SK-N-SH (cell line): ENCODE results near the gene GGCT. TPM values are rescaled to one million over a fixed set of nuclear protein-coding genes. Genes with fewer than 3 reads are reported as not detected.

ENCODE experiments used
- CTCF ChIA-PET: fragments of 300-600, 350-600 bp; formaldehyde crosslinking; extraction: SDS; loops from one replicate; lab custom pipeline; 2021; lab: Yijun Ruan, JAX
- POLR2A ChIA-PET: fragments of 350-600 bp; sonication (Branson Sonifier 250); formaldehyde crosslinking; extraction: SDS; loops from one replicate; lab custom pipeline; 2020; ENCODE audit warnings: antibody characterized with exemption, inconsistent platforms; lab: Yijun Ruan, JAX
- DNase-seq: peaks from one replicate; pipeline ENCODE4 v3.0.0; 2012
- H2AFZ ChIP-seq: fragments of 200-600 bp; sonication (generic); 2 replicates; pipeline ENCODE4 v1.8.1; 2016; ENCODE audit warnings: antibody characterized with exemption, mild to moderate bottlenecking, low read depth
- H3F3A ChIP-seq: fragments of 200-600 bp; sonication (generic); replicated peaks from 2 replicates; pipeline ENCODE3; 2016; ENCODE audit warnings: antibody characterized with exemption, mild to moderate bottlenecking; ENCODE audit not compliant: insufficient read depth
- H3K27ac ChIP-seq, 2 experiments: fragments of 200-500 bp in 1 of 2; fragments of 200-600 bp in 1 of 2; sonication (Bioruptor generic) in 1 of 2; sonication (generic), shearing (Covaris generic) in 1 of 2; 2 replicates each; pipeline versions ENCODE4 v1.5.1 to v1.6.1; 2014 to 2016; ENCODE audit warnings: low read depth in 2 of 2, inconsistent platforms in 1 of 2, low read length in 1 of 2, mild to moderate bottlenecking in 1 of 2, mixed read lengths in 1 of 2
- H3K27me3 ChIP-seq: fragments of 200-600 bp; sonication (generic), shearing (Covaris generic); 2 replicates; pipeline ENCODE4 v1.6.1; 2016; ENCODE audit warnings: mixed run types; ENCODE audit not compliant: insufficient read depth
- H3K36me3 ChIP-seq, 2 experiments: fragments of 200-500 bp in 1 of 2; fragments of 200-600 bp in 1 of 2; sonication (Bioruptor generic) in 1 of 2; sonication (generic) in 1 of 2; replicated peaks in 1 of 2; 2 replicates each; pipeline versions ENCODE3 to v1.5.1; 2014 to 2016; ENCODE audit warnings: low read length in 1 of 2, mild to moderate bottlenecking in 1 of 2; ENCODE audit not compliant: insufficient read depth in 2 of 2, control insufficient read depth in 1 of 2
- H3K4me1 ChIP-seq, 2 experiments: fragments of 200-500 bp in 1 of 2; fragments of 200-600 bp in 1 of 2; sonication (Bioruptor generic) in 1 of 2; sonication (generic), shearing (Covaris generic) in 1 of 2; 2 replicates each; pipeline versions ENCODE4 v1.5.1 to v1.6.1; 2014 to 2016; ENCODE audit warnings: low read depth in 1 of 2, low read length in 1 of 2, mixed run types in 1 of 2; ENCODE audit not compliant: insufficient read depth in 2 of 2, control insufficient read depth in 1 of 2
- H3K4me2 ChIP-seq: fragments of 200-600 bp; sonication (generic), shearing (Covaris generic); 2 replicates; pipeline ENCODE4 v1.6.1; 2017; ENCODE audit warnings: mixed run types
- H3K4me3 ChIP-seq, 2 experiments: fragments of 200-500 bp in 1 of 2; fragments of 200-600 bp in 1 of 2; sonication (Bioruptor generic) in 1 of 2; sonication (generic), shearing (Covaris generic) in 1 of 2; 2 replicates each; pipeline versions ENCODE4 v1.5.1 to v1.8.1; 2014 to 2016; ENCODE audit warnings: low read depth in 2 of 2, inconsistent platforms in 1 of 2, low read length in 1 of 2, mild to moderate bottlenecking in 1 of 2, mixed read lengths in 1 of 2, moderate library complexity in 1 of 2
- H3K79me2 ChIP-seq: fragments of 200-600 bp; sonication (generic); 2 replicates; pipeline ENCODE4 v1.8.1; 2017; ENCODE audit warnings: mild to moderate bottlenecking; ENCODE audit not compliant: insufficient read depth
- H3K9ac ChIP-seq: fragments of 200-600 bp; sonication (generic); 2 replicates; pipeline ENCODE4 v1.6.1; 2017; ENCODE audit warnings: mixed run types
- H3K9me2 ChIP-seq: fragments of 200-600 bp; sonication (generic); 2 replicates; pipeline ENCODE4 v1.6.1; 2017; ENCODE audit warnings: mixed run types
- H3K9me3 ChIP-seq: fragments of 200-600 bp; sonication (generic); 2 replicates; pipeline ENCODE4 v1.6.1; 2017; ENCODE audit warnings: mixed run types, mild to moderate bottlenecking, moderate library complexity
- H4K20me1 ChIP-seq: fragments of 200-600 bp; sonication (generic); 2 replicates; pipeline ENCODE4 v1.6.1; 2017; ENCODE audit warnings: mild to moderate bottlenecking, mixed run types; ENCODE audit not compliant: insufficient read depth
- EP300 ChIP-seq, 2 experiments: IDR thresholded peaks; 2 replicates each; pipeline versions ENCODE4 v1.4.0 to v1.6.1; 2012; ENCODE audit warnings: borderline replicate concordance in 1 of 2, low read depth in 1 of 2, low read length in 1 of 2
- EZH2phosphoT487 ChIP-seq: fragments of 200-600 bp; sonication (generic); IDR thresholded peaks from 2 replicates; pipeline ENCODE4 v1.6.1; 2017; ENCODE audit warnings: low read depth, mixed run types, mild to moderate bottlenecking, antibody characterized with exemption, moderate library complexity, borderline replicate concordance
- FOXM1 ChIP-seq: IDR thresholded peaks from 2 replicates; pipeline ENCODE4 v1.4.0; 2012; ENCODE audit warnings: low read depth, mild to moderate bottlenecking
- GATA2 ChIP-seq: sonication (generic); formaldehyde crosslinking; IDR thresholded peaks from 2 replicates; pipeline ENCODE4 v1.5.0; 2020; ENCODE audit warnings: mild to moderate bottlenecking, missing genetic modification reagents
- MEF2A ChIP-seq: IDR thresholded peaks from 2 replicates; pipeline ENCODE4 v1.4.0; 2012; ENCODE audit warnings: low read depth, borderline replicate concordance
- MXI1 ChIP-seq: IDR thresholded peaks from 2 replicates; pipeline ENCODE4 v1.6.1; 2012; ENCODE audit warnings: mild to moderate bottlenecking, low read depth, low read length, improper control_type of control experiment
- RCOR1 ChIP-seq: fragments of 150-350 bp; IDR thresholded peaks from 2 replicates; pipeline ENCODE4 v1.6.1; 2017; ENCODE audit warnings: antibody characterized with exemption, low read length
- RXRA ChIP-seq: IDR thresholded peaks from 2 replicates; pipeline ENCODE4 v1.4.0; 2012; ENCODE audit warnings: low read depth, mild to moderate bottlenecking, borderline replicate concordance
- SIN3A ChIP-seq: IDR thresholded peaks from 2 replicates; pipeline ENCODE4 v1.6.1; 2012; ENCODE audit warnings: low read depth, mild to moderate bottlenecking, low read length, moderate library complexity, borderline replicate concordance
- SMC3 ChIP-seq: IDR thresholded peaks from 2 replicates; pipeline ENCODE4 v1.6.1; 2012; ENCODE audit warnings: low read depth, low read length, improper control_type of control experiment
- TAF1 ChIP-seq: IDR thresholded peaks from 2 replicates; pipeline ENCODE4 v1.6.1; 2012; ENCODE audit warnings: low read depth, mild to moderate bottlenecking, low read length, moderate library complexity, borderline replicate concordance
- whole genome bisulfite sequencing: methylation state at CpG from one replicate; pipeline ENCODE4 v1.1.6; 2017; ENCODE audit warnings: low lambda C conversion rate; 5-methylcytosine and 5-hydroxymethylcytosine counted together
- polyA plus RNA-seq, 3 experiments: library from polyadenylated mRNA; depleted of rRNA; stranded (reverse); fragments of >200 nt; gene quantifications; 2 replicates each; pipeline ENCODE4 v1.2.3, GENCODE V29; 2012
- TF ChIP-seq, protein P1 (sequence below): IDR thresholded peaks from 2 replicates; pipeline ENCODE4 v1.4.0; 2012; ENCODE audit warnings: low read depth
- TF ChIP-seq, protein P2 (sequence below): IDR thresholded peaks from 2 replicates; pipeline ENCODE4 v1.6.1; 2012; ENCODE audit warnings: mild to moderate bottlenecking, low read depth, low read length, moderate library complexity

Gene GGCT
- polyA plus RNA-seq, 1 of the 3 experiments (the other 2 are of a cell fraction), result 20.8 TPM

DNA sequence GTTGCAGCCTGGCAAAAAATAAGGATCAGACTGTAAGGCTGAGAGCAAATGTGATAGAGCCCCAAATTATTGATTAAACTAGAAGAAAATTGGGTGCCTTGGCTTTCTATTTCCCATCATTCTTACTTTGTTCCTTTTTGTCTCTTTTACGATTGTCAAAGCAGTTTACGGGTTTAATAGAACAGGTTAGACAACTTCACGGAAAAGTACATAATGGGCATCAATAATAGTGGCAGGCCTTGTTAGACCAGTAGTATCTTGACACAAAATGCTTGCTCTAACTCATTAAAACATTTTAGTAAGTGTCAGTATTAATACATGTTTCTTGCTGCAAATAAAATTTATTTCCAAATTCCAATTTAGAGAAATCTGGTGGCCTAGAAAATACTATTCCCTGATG, 14.5 kb upstream of the GGCT start:
- H3K79me2 ChIP-seq, result no peaks in the 10 kb centered on the region
- no peak overlapping the region for H3K4me3 ChIP-seq
- no peaks in the 10 kb centered on the region for H3K27me3 ChIP-seq
- CTCF ChIA-PET, result interaction anchor here (2.7 kb wide), 1 partner anchor 45 kb away, joined by 9 read pairs; no protein-coding TSS in a partner anchor
- 93% methylated on average over 3 of the region's 3 CpGs for WGBS
- no peaks in the 10 kb centered on the region for H3K9me3 ChIP-seq
- no peak overlapping the region for H3K27ac ChIP-seq
- TF ChIP-seq SMC3 (no peak), TAF1 (no peak), GATA2 (CRISPR knock-in tag) (no peak), RXRA (no peak), EP300 (IDR thresholded peaks at IDR 0.05; ENCODE audit: borderline replicate concordance in 1 of 2, low read depth in 1 of 2, low read length in 1 of 2) (no peak)
- no peaks in the 10 kb centered on the region for H3F3A ChIP-seq
- H4K20me1 ChIP-seq, result no peaks in the 10 kb centered on the region
- H2AFZ ChIP-seq, result no peak overlapping the region
- no peak overlapping the region for H3K4me2 ChIP-seq
- no peaks in the 10 kb centered on the region; a peak in 1 of 4 replicates for H3K4me1 ChIP-seq
- H3K9ac ChIP-seq, result no peak overlapping the region
- no peaks in the 10 kb centered on the region for H3K9me2 ChIP-seq
- DNase-seq, result no peak
- POLR2A ChIA-PET, result no interaction called here
- no peaks in the 10 kb centered on the region for H3K36me3 ChIP-seq

DNA sequence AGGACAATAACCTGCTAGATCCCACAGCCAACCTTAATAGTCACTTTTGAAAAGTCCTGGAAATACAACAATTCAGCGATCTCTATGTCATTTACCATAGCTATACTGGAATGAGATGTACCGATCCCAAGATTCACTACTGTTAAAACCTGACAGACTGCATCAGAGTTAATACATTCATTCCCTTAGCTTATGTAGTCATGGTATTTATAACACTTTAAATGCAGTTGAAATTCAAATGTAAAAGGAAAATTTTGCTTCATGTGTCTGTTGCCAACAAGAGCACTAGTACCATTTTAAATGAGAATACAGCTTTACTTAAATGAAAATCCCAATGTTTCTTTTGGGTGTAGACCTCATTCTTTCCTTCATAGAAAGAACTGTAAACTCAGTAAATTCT, 11.1 kb upstream of the GGCT start:
- Histone ChIP-seq H3K79me2 (no peaks in the 10 kb centered on the region), H3K9me2 (no peaks in the 10 kb centered on the region), H3K4me2 (no peak overlapping the region), H3F3A (no peaks in the 10 kb centered on the region), H3K4me1 (peaks cover 0 to 8% of the 10 kb centered on the region in 2 experiments; a peak in 2 of 4 replicates), H3K9ac (no peak overlapping the region), H3K9me3 (no peaks in the 10 kb centered on the region), H2AFZ (no peak overlapping the region), H3K36me3 (no peaks in the 10 kb centered on the region), H3K27me3 (no peaks in the 10 kb centered on the region), H3K4me3 (no peak overlapping the region), H3K27ac (no peak overlapping the region), H4K20me1 (no peaks in the 10 kb centered on the region)
- POLR2A ChIA-PET, result no interaction called here
- CTCF ChIA-PET, result interaction anchor here (0.9 to 2.2 kb wide), 5 partner anchors 32 to 240 kb away, joined by 3 to 8 read pairs (median 4); no protein-coding TSS in a partner anchor
- TF ChIP-seq, protein P1, sequence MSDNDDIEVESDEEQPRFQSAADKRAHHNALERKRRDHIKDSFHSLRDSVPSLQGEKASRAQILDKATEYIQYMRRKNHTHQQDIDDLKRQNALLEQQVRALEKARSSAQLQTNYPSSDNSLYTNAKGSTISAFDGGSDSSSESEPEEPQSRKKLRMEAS, result no peak
- TF ChIP-seq MXI1, result no peak
- TF ChIP-seq, protein P2, sequence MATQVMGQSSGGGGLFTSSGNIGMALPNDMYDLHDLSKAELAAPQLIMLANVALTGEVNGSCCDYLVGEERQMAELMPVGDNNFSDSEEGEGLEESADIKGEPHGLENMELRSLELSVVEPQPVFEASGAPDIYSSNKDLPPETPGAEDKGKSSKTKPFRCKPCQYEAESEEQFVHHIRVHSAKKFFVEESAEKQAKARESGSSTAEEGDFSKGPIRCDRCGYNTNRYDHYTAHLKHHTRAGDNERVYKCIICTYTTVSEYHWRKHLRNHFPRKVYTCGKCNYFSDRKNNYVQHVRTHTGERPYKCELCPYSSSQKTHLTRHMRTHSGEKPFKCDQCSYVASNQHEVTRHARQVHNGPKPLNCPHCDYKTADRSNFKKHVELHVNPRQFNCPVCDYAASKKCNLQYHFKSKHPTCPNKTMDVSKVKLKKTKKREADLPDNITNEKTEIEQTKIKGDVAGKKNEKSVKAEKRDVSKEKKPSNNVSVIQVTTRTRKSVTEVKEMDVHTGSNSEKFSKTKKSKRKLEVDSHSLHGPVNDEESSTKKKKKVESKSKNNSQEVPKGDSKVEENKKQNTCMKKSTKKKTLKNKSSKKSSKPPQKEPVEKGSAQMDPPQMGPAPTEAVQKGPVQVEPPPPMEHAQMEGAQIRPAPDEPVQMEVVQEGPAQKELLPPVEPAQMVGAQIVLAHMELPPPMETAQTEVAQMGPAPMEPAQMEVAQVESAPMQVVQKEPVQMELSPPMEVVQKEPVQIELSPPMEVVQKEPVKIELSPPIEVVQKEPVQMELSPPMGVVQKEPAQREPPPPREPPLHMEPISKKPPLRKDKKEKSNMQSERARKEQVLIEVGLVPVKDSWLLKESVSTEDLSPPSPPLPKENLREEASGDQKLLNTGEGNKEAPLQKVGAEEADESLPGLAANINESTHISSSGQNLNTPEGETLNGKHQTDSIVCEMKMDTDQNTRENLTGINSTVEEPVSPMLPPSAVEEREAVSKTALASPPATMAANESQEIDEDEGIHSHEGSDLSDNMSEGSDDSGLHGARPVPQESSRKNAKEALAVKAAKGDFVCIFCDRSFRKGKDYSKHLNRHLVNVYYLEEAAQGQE, result no peak
- TF ChIP-seq MEF2A, result no peak
- TF ChIP-seq RCOR1, result no peak
- TF ChIP-seq TAF1, result no peak
- no peak for TF ChIP-seq EZH2phosphoT487
- TF ChIP-seq SIN3A, result no peak
- TF ChIP-seq EP300 (IDR thresholded peaks at IDR 0.05; ENCODE audit: borderline replicate concordance in 1 of 2, low read depth in 1 of 2, low read length in 1 of 2), result no peak
- no peak for TF ChIP-seq FOXM1
- DNase-seq, result no peak
- 96% methylated on average over 2 of the region's 2 CpGs for WGBS
